Neural cell (in vitro differentiated cells): ENCODE results near the gene OR52E6. TPM values are rescaled to one million over a fixed set of nuclear protein-coding genes. Genes with fewer than 3 reads are reported as not detected.

ENCODE experiments used
- H2AFZ ChIP-seq: fragments of 200-600, 300-800 bp; sonication (generic), shearing (Covaris generic); 2 replicates; pipeline ENCODE4 v1.6.0; 2014; ENCODE audit warnings: low read depth, mild to moderate bottlenecking, antibody characterized with exemption, low read length, moderate library complexity
- H3F3A ChIP-seq: fragments of 200-600 bp; shearing (Covaris generic); 2 replicates; pipeline ENCODE4 v1.6.1; 2016; ENCODE audit warnings: mild to moderate bottlenecking, moderate library complexity, mixed read lengths, antibody characterized with exemption, low read length; ENCODE audit not compliant: insufficient read depth, poor library complexity, severe bottlenecking
- H3K27ac ChIP-seq: fragments of 200-600, 300-800 bp; sonication (generic), shearing (Covaris generic); 2 replicates; pipeline ENCODE4 v1.5.1; 2014; ENCODE audit warnings: mild to moderate bottlenecking, low read length, moderate library complexity
- H3K27me3 ChIP-seq: fragments of 300-800, 200-600 bp; sonication (generic), shearing (Covaris generic); 2 replicates; pipeline ENCODE4 v1.6.0; 2014; ENCODE audit warnings: mild to moderate bottlenecking, low read depth, low read length, moderate library complexity; ENCODE audit not compliant: insufficient read depth
- H3K36me3 ChIP-seq: fragments of 300-800, 200-600 bp; sonication (generic), shearing (Covaris generic); 2 replicates; pipeline ENCODE4 v1.5.1; 2014; ENCODE audit warnings: mild to moderate bottlenecking, antibody characterized with exemption, low read length, moderate library complexity; ENCODE audit not compliant: insufficient read depth
- H3K4me2 ChIP-seq: fragments of 300-800, 200-600 bp; sonication (generic), shearing (Covaris generic); 2 replicates; pipeline ENCODE4 v1.6.0; 2014; ENCODE audit warnings: mild to moderate bottlenecking, low read length
- H3K4me3 ChIP-seq: fragments of 300-800, 200-600 bp; sonication (generic), shearing (Covaris generic); 2 replicates; pipeline ENCODE4 v1.5.1; 2014; ENCODE audit warnings: mild to moderate bottlenecking, low read length, moderate library complexity
- H3K79me2 ChIP-seq: fragments of 200-600 bp; shearing (Covaris generic); replicated peaks from 2 replicates; pipeline ENCODE4 v1.6.0; 2014; ENCODE audit warnings: mild to moderate bottlenecking, low read length, moderate library complexity; ENCODE audit not compliant: insufficient read depth
- H3K9ac ChIP-seq: fragments of 300-800, 200-600 bp; sonication (generic), shearing (Covaris generic); 2 replicates; pipeline ENCODE4 v1.6.1; 2016; ENCODE audit warnings: mild to moderate bottlenecking, low read length, mixed read lengths
- H3K9me2 ChIP-seq: fragments of 200-600 bp; shearing (Covaris generic); 2 replicates; pipeline ENCODE4 v1.6.1; 2016; ENCODE audit warnings: mild to moderate bottlenecking, low read length, mixed read lengths; ENCODE audit not compliant: insufficient read depth
- H3K9me3 ChIP-seq: fragments of 200-600, 300-800 bp; sonication (generic), shearing (Covaris generic); 2 replicates; pipeline ENCODE4 v1.6.1; 2016; ENCODE audit warnings: mild to moderate bottlenecking, mixed run types, low read length, moderate library complexity, mixed read lengths
- H4K20me1 ChIP-seq: fragments of 200-600 bp; shearing (Covaris generic); 2 replicates; pipeline ENCODE4 v1.6.1; 2016; ENCODE audit warnings: mild to moderate bottlenecking, mixed run types; ENCODE audit not compliant: insufficient read depth
- EP300 ChIP-seq: fragments of 450-650 bp; conservative IDR thresholded peaks from 2 replicates; pipeline ENCODE4 v1.6.1; 2014; ENCODE audit warnings: antibody characterized with exemption, mild to moderate bottlenecking, moderate library complexity; ENCODE audit not compliant: poor library complexity, severe bottlenecking
- EZH2 ChIP-seq: fragments of 200-600, 300-800 bp; shearing (Covaris generic), sonication (generic); IDR thresholded peaks from 2 replicates; pipeline ENCODE4 v1.6.1; 2014; ENCODE audit warnings: antibody characterized with exemption, low read length, borderline replicate concordance, mild to moderate bottlenecking; ENCODE audit not compliant: insufficient read depth, poor library complexity, severe bottlenecking
- MXI1 ChIP-seq: fragments of 450-650 bp; conservative IDR thresholded peaks from 2 replicates; pipeline ENCODE4 v1.6.1; 2014; ENCODE audit warnings: antibody characterized with exemption, mild to moderate bottlenecking; ENCODE audit not compliant: poor library complexity, severe bottlenecking
- POLR2AphosphoS5 ChIP-seq: IDR thresholded peaks from 2 replicates; pipeline ENCODE4 v1.6.1; 2012
- RAD21 ChIP-seq: fragments of 450-650 bp; conservative IDR thresholded peaks from 2 replicates; pipeline ENCODE4 v1.6.1; 2014; ENCODE audit warnings: antibody characterized with exemption, mild to moderate bottlenecking, moderate library complexity
- SMC3 ChIP-seq: fragments of 450-650 bp; conservative IDR thresholded peaks from 2 replicates; pipeline ENCODE4 v1.6.1; 2014; ENCODE audit warnings: antibody characterized with exemption, mild to moderate bottlenecking, moderate library complexity; ENCODE audit not compliant: poor library complexity
- TAF1 ChIP-seq: IDR thresholded peaks from 2 replicates; pipeline ENCODE4 v1.6.1; 2012; ENCODE audit warnings: low read depth
- polyA plus RNA-seq: library from polyadenylated mRNA; depleted of rRNA; stranded (reverse); fragments of >200 nt; gene quantifications from 2 replicates; pipeline ENCODE4 v1.2.3, GENCODE V29; 2014
- TF ChIP-seq, protein P1 (sequence below): IDR thresholded peaks from 2 replicates; pipeline ENCODE4 v1.6.1; 2012; ENCODE audit warnings: borderline replicate concordance
- TF ChIP-seq, protein P2 (sequence below): fragments of 450-650 bp; IDR thresholded peaks from 2 replicates; pipeline ENCODE4 v1.5.1; 2014; ENCODE audit warnings: antibody characterized with exemption, mild to moderate bottlenecking, moderate library complexity; ENCODE audit not compliant: poor library complexity, severe bottlenecking

Gene OR52E6
- polyA plus RNA-seq, 1 donor from 2014 or later: not detected

- H2AFZ ChIP-seq: no peak overlapping the region
- no peaks in the 10 kb centered on the region for H3K79me2 ChIP-seq
These were observed 10.4 kb downstream of the OR52E6 start for GRCh38 chr11:5831196-5831829.

GRCh38 chr11:5818245-5818886 is 23.3 kb downstream of the OR52E6 start:
- no peaks in the 10 kb centered on the region for H3K9me2 ChIP-seq
- H3K79me2 ChIP-seq: no peaks in the 10 kb centered on the region
- H3K9me3 ChIP-seq: no peaks in the 10 kb centered on the region
- no peak overlapping the region for H3K27ac ChIP-seq
- no peaks in the 10 kb centered on the region for H3K36me3 ChIP-seq
- no peak overlapping the region for H3K9ac ChIP-seq
- TF ChIP-seq RAD21 (no peak), POLR2AphosphoS5 (no peak), EP300 (no peak), EZH2 (no peak), MXI1 (no peak), TAF1 (no peak), SMC3 (no peak)
- TF ChIP-seq, protein P1, sequence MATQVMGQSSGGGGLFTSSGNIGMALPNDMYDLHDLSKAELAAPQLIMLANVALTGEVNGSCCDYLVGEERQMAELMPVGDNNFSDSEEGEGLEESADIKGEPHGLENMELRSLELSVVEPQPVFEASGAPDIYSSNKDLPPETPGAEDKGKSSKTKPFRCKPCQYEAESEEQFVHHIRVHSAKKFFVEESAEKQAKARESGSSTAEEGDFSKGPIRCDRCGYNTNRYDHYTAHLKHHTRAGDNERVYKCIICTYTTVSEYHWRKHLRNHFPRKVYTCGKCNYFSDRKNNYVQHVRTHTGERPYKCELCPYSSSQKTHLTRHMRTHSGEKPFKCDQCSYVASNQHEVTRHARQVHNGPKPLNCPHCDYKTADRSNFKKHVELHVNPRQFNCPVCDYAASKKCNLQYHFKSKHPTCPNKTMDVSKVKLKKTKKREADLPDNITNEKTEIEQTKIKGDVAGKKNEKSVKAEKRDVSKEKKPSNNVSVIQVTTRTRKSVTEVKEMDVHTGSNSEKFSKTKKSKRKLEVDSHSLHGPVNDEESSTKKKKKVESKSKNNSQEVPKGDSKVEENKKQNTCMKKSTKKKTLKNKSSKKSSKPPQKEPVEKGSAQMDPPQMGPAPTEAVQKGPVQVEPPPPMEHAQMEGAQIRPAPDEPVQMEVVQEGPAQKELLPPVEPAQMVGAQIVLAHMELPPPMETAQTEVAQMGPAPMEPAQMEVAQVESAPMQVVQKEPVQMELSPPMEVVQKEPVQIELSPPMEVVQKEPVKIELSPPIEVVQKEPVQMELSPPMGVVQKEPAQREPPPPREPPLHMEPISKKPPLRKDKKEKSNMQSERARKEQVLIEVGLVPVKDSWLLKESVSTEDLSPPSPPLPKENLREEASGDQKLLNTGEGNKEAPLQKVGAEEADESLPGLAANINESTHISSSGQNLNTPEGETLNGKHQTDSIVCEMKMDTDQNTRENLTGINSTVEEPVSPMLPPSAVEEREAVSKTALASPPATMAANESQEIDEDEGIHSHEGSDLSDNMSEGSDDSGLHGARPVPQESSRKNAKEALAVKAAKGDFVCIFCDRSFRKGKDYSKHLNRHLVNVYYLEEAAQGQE: no peak
- TF ChIP-seq, protein P2, sequence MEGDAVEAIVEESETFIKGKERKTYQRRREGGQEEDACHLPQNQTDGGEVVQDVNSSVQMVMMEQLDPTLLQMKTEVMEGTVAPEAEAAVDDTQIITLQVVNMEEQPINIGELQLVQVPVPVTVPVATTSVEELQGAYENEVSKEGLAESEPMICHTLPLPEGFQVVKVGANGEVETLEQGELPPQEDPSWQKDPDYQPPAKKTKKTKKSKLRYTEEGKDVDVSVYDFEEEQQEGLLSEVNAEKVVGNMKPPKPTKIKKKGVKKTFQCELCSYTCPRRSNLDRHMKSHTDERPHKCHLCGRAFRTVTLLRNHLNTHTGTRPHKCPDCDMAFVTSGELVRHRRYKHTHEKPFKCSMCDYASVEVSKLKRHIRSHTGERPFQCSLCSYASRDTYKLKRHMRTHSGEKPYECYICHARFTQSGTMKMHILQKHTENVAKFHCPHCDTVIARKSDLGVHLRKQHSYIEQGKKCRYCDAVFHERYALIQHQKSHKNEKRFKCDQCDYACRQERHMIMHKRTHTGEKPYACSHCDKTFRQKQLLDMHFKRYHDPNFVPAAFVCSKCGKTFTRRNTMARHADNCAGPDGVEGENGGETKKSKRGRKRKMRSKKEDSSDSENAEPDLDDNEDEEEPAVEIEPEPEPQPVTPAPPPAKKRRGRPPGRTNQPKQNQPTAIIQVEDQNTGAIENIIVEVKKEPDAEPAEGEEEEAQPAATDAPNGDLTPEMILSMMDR: no peak
- H3K4me2 ChIP-seq: no peak overlapping the region
- no peak overlapping the region for H3K4me3 ChIP-seq
- no peaks in the 10 kb centered on the region for H3F3A ChIP-seq
- H3K27me3 ChIP-seq: no peaks in the 10 kb centered on the region
- no peaks in the 10 kb centered on the region for H4K20me1 ChIP-seq
- H2AFZ ChIP-seq: no peak overlapping the region

More at GRCh38 chr11:5831196-5831829, 10.4 kb downstream of the OR52E6 start:
- Histone ChIP-seq H3K36me3 (no peaks in the 10 kb centered on the region), H3K27me3 (no peaks in the 10 kb centered on the region), H3K4me2 (no peak overlapping the region), H3K9me3 (no peaks in the 10 kb centered on the region), H3K9me2 (no peaks in the 10 kb centered on the region), H3K4me3 (no peak overlapping the region), H4K20me1 (no peaks in the 10 kb centered on the region), H3K9ac (no peak overlapping the region), H3F3A (no peaks in the 10 kb centered on the region), H3K27ac (no peak overlapping the region)
- TF ChIP-seq MXI1 (no peak), EZH2 (no peak), RAD21 (no peak)
